Measurements from ENCODE around the gene F13A1.
A peak's percentile ranks its signal among the peaks of the same experiment; 100 is the strongest.

Gene F13A1

DNA sequence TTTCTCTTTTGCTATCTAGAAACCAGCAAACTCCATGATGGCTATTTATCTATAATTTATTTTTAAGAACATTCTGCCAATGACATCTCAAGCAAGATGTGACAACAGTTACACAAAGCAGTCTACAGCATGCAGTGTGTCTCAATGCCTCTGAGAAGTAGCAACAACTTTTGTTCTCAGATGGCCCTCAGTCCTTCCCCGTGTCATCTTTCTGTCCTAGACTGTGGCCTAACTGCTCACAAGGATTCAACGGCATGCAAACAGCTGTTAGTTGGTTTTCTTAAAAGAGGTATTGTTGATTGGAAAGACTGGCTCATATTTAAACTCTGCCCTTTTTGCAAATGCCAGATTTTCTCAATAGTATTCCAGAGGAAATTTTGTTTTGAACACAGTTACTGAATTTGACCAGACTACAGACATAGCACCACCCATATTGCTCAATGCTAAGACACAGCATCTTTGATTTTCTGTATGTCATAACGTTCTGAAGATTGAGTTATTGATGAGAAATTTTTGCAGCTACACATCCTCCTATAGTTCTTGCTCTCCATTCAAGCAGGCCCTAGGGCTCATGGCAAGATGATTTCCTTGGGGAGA is 26.1 kb upstream of the F13A1 start:
- in situ Hi-C loops (cut with MboI; ENCODE audit: low pct_unique_long_range_greater_than_20kb, low sequenced_read_pairs, unreplicated experiment): no loop called here
- TF ChIP-seq, protein P1, sequence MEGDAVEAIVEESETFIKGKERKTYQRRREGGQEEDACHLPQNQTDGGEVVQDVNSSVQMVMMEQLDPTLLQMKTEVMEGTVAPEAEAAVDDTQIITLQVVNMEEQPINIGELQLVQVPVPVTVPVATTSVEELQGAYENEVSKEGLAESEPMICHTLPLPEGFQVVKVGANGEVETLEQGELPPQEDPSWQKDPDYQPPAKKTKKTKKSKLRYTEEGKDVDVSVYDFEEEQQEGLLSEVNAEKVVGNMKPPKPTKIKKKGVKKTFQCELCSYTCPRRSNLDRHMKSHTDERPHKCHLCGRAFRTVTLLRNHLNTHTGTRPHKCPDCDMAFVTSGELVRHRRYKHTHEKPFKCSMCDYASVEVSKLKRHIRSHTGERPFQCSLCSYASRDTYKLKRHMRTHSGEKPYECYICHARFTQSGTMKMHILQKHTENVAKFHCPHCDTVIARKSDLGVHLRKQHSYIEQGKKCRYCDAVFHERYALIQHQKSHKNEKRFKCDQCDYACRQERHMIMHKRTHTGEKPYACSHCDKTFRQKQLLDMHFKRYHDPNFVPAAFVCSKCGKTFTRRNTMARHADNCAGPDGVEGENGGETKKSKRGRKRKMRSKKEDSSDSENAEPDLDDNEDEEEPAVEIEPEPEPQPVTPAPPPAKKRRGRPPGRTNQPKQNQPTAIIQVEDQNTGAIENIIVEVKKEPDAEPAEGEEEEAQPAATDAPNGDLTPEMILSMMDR (IDR thresholded peaks at IDR 0.05; ENCODE audit: extremely low read depth, insufficient read depth, missing control alignments): no peak
- DNase-seq (ENCODE audit: low spot score): no peak

DNA sequence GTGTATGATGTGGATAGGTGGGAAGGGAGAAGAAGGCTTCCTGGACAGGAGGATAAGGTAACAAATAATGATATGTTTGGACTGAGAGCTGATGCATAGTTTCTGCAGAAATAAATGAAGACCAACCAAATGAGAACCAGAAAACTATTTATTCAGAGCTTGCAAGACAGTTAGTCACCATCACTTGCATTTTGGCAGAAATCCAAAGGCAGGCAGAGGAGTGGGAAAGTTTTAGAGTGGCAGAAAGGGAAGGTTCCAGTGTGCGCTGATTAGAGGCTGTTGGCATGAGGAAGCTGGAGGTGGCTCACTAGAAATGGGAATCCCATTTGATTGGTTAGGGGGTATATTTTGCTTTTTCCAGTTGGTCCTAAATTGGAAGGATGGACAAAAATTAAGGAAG is 13.0 kb upstream of the F13A1 start:
- in situ Hi-C loops (cut with MboI; ENCODE audit: low pct_unique_long_range_greater_than_20kb, low sequenced_read_pairs, unreplicated experiment): no loop called here
- TF ChIP-seq, protein P1 (IDR thresholded peaks at IDR 0.05; ENCODE audit: extremely low read depth, insufficient read depth, missing control alignments): no peak
- DNase-seq (ENCODE audit: low spot score): no peak

DNA sequence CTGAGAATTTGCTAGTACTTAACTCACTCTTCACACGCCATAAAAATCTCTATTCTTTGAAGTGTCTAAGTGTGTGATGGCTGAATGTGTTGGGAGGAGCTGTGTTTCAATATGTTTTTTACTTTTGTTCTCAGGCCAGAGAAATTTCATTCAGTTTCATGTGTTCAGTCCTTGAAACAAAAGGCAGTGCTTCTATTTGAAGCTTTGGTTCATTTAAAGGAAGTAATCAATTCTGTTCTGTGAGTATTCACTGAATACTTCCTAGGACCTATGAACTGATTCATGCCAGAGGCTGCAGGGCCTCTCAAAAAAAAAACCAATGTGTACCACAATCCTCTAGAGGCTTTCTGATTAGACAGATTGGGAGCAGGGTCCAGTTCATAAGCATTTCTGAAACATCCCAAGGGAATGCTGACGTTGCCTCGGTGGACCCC is 12.4 kb upstream of the F13A1 start:
- in situ Hi-C loops (cut with MboI; ENCODE audit: low pct_unique_long_range_greater_than_20kb, low sequenced_read_pairs, unreplicated experiment): no loop called here
- TF ChIP-seq, protein P1 (IDR thresholded peaks at IDR 0.05; ENCODE audit: extremely low read depth, insufficient read depth, missing control alignments): no peak
- DNase-seq (ENCODE audit: low spot score): no peak

DNA sequence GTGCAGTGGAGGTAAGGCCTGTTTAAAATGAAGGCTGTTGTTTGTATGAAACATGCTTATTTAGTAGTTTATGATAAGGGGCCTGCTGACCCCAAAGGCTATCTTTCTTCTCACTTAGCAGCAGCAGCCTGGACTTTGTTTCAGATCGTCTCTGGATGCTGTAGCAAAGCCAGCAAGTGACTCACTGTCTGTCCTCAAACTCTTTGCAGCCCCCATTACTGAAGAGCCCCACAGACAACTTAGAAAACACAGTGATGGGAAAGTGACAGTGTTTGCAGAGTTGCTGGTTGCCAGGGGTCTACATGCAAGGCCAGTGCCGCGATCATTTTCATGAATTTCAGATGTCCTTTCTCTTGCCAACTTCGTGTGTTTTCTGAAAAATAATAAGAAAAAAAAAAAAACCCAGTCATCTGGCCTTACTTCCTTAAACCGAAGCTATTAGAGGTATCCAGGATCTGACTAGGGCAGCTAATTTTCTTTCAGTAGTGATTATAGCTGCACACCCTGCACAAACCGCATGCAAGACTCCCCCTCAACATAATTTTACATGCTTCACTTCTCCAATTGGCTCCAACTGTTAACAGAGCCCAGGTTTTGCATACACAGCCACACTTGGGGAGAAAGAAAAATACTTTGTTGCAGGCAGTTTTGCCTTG is 11.6 kb upstream of the F13A1 start:
- DNase-seq (ENCODE audit: low spot score): no peak
- in situ Hi-C loops (cut with MboI; ENCODE audit: low pct_unique_long_range_greater_than_20kb, low sequenced_read_pairs, unreplicated experiment): no loop called here
- TF ChIP-seq, protein P1 (IDR thresholded peaks at IDR 0.05; ENCODE audit: extremely low read depth, insufficient read depth, missing control alignments): no peak

DNA sequence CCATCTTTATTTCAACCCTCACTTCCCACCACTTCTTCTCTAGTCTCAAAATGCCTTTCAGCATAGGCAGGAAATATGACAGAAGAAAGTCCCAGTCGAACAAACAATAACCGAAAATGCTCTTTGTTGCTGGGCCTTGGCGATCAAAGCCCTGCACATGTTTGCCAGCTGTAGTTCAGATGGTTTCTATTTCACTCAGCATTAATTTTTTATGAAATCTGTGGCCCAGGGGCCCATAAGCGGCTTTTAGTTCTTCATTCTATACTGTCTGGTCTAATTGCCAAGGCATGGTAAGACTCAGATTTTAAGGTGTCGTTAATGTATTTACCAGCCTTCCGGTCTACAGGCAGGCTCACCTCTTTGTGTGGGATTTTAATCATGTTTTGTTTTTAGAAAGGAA is 10.9 kb upstream of the F13A1 start:
- TF ChIP-seq, protein P1 (IDR thresholded peaks at IDR 0.05; ENCODE audit: extremely low read depth, insufficient read depth, missing control alignments): no peak
- DNase-seq (ENCODE audit: low spot score): peak; percentile 70

DNA sequence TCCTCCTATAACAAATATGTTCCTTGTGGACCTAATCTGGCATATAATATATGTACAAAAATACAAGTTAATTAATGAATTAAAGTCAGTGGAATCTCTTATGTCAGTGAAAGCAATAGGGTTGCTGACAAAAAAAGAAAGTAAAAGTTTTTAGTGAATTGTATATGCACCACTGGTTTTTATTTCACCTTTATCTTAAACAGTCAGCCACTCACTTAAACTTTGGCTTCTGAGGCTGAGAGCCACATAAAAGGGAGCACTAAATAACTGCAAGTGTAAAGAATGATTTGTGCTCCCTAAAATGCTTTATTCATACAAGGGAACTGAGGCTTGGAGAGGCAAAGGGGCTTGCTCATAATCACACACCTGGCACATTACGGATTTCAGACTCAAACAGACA is 9.9 kb upstream of the F13A1 start:
- in situ Hi-C loops (cut with MboI; ENCODE audit: low pct_unique_long_range_greater_than_20kb, low sequenced_read_pairs, unreplicated experiment): no loop called here
- TF ChIP-seq, protein P1 (IDR thresholded peaks at IDR 0.05; ENCODE audit: extremely low read depth, insufficient read depth, missing control alignments): no peak
- no peak for DNase-seq (ENCODE audit: low spot score)

More for the DNA sequence above, 10.9 kb upstream of the F13A1 start:
- in situ Hi-C loops (cut with MboI; ENCODE audit: low pct_unique_long_range_greater_than_20kb, low sequenced_read_pairs, unreplicated experiment): no loop called here

Data from GM13977 (cell line).